Effector memory CD4-positive, alpha-beta T cell (primary cell): ENCODE measurements around the gene SLC4A8.
"Not testable (repeated sequence)": the region's sequence is repeated elsewhere in the genome, so short reads cannot be mapped to it uniquely, and the experiment has no call there.

Source experiments
- DNase-seq, 3 donors: peaks; one replicate each; pipeline ENCODE4 v3.0.0-alpha.2; 2020
- H3K27ac ChIP-seq: 2 replicates; pipeline ENCODE4 v1.7.0; 2013; ENCODE audit warnings: mild to moderate bottlenecking, low read length, moderate library complexity; ENCODE audit not compliant: insufficient read depth, poor library complexity, severe bottlenecking
- H3K27me3 ChIP-seq: replicated peaks from 2 replicates; pipeline ENCODE4 v1.7.0; 2013; ENCODE audit warnings: mild to moderate bottlenecking, low read length; ENCODE audit not compliant: insufficient read depth, control insufficient read depth, poor library complexity, severe bottlenecking
- H3K36me3 ChIP-seq: 2 replicates; pipeline ENCODE4 v1.7.0; 2013; ENCODE audit warnings: mild to moderate bottlenecking, low read length, moderate library complexity; ENCODE audit not compliant: control insufficient read depth, insufficient read depth
- H3K4me1 ChIP-seq: 2 replicates; pipeline ENCODE4 v1.7.0; 2013; ENCODE audit warnings: low read length, mild to moderate bottlenecking; ENCODE audit not compliant: control insufficient read depth, insufficient read depth, poor library complexity, severe bottlenecking
- H3K4me3 ChIP-seq: 2 replicates; pipeline ENCODE4 v1.7.0; 2013; ENCODE audit warnings: low read length, low read depth, mild to moderate bottlenecking; ENCODE audit not compliant: insufficient read depth, poor library complexity, severe bottlenecking
- H3K9me3 ChIP-seq: 2 replicates; pipeline ENCODE4 v1.7.0; 2013; ENCODE audit warnings: mild to moderate bottlenecking, low read length, moderate library complexity; ENCODE audit not compliant: control insufficient read depth

Gene SLC4A8

DNA sequence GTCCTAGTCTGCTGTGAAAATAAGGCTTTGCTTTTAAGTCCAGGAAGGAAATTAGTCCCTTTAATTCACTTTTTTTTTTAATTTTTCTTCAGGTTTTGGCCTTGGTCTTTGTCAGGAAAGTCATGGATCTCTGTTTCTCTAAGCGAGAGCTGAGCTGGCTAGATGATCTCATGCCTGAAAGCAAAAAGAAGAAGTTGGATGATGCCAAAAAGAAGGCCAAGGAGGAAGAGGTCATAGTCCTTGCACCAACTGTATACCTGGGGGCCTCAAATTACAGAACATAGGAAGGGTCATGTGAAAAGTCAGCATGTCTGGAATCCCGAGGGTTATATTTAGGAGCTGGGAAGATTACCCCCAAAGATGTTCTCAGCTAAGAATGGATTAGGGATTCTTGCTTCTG lies 72.3 kb downstream of the SLC4A8 start:
- DNase-seq, result no peak
- H3K27ac ChIP-seq, result no peak overlapping the region

DNA sequence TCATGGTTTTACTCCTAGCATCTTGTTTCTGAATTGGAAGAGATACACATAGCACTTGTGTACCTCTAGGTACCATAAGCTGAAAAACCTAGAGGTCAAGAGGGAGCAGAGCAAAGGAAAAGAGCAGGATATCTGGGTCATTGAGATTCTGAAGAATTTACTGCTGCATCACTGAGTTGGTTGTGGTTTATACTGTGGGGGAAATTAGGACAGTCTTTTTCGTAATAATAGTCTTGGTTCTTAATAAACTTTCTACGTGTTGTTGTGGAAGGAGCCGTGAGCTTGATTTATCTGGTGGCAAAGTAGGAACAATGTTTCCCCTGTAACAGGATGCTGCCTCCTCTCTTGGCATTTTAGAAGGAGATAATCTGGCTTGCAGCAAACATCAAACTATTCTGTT lies 80.2 kb downstream of the SLC4A8 start:
- DNase-seq, result no peak
- no peaks in the 10 kb centered on the region for H3K9me3 ChIP-seq
- H3K4me1 ChIP-seq, result no peaks in the 10 kb centered on the region
- no peaks in the 10 kb centered on the region for H3K27me3 ChIP-seq
- H3K27ac ChIP-seq, result no peak overlapping the region
- H3K4me3 ChIP-seq, result no peak overlapping the region
- H3K36me3 ChIP-seq, result no peaks in the 10 kb centered on the region

More for the DNA sequence above, 72.3 kb downstream of the SLC4A8 start:
- no peaks in the 10 kb centered on the region for H3K9me3 ChIP-seq
- H3K27me3 ChIP-seq, result no peaks in the 10 kb centered on the region
- no peaks in the 10 kb centered on the region for H3K4me1 ChIP-seq
- no peak overlapping the region for H3K4me3 ChIP-seq
- no peaks in the 10 kb centered on the region for H3K36me3 ChIP-seq

- Histone ChIP-seq H3K36me3 (no peaks in the 10 kb centered on the region), H3K9me3 (no peaks in the 10 kb centered on the region), H3K27ac (no peak overlapping the region), H3K27me3 (no peaks in the 10 kb centered on the region), H3K4me3 (no peak overlapping the region), H3K4me1 (no peaks in the 10 kb centered on the region)
- no peak for DNase-seq
These were observed 80.9 kb downstream of the SLC4A8 start for GRCh38 chr12:51505360-51506105.

GRCh38 chr12:51507178-51507577 lies 82.5 kb downstream of the SLC4A8 start:
- Histone ChIP-seq H3K36me3 (no peaks in the 10 kb centered on the region), H3K27me3 (no peaks in the 10 kb centered on the region), H3K4me1 (no peaks in the 10 kb centered on the region), H3K4me3 (no peak overlapping the region), H3K9me3 (no peaks in the 10 kb centered on the region), H3K27ac (no peak overlapping the region)
- no peak for DNase-seq

GRCh38 chr12:51508285-51508684 lies 83.7 kb downstream of the SLC4A8 start:
- Histone ChIP-seq H3K36me3 (no peaks in the 10 kb centered on the region), H3K4me3 (no peak overlapping the region), H3K27ac (no peak overlapping the region), H3K9me3 (no peaks in the 10 kb centered on the region), H3K4me1 (no peaks in the 10 kb centered on the region), H3K27me3 (no peaks in the 10 kb centered on the region)
- no peak for DNase-seq

- no peak for DNase-seq
- H3K27ac ChIP-seq, result no peak overlapping the region
These were observed 87.1 kb downstream of the SLC4A8 start for GRCh38 chr12:51511546-51512260.

GRCh38 chr12:51512438-51512837 lies 87.8 kb downstream of the SLC4A8 start:
- Histone ChIP-seq H3K27ac (no peak overlapping the region), H3K27me3 (no peaks in the 10 kb centered on the region), H3K4me1 (no peaks in the 10 kb centered on the region), H3K36me3 (no peaks in the 10 kb centered on the region), H3K9me3 (no peaks in the 10 kb centered on the region), H3K4me3 (no peak overlapping the region)
- DNase-seq, result no peak

More at GRCh38 chr12:51511546-51512260, 87.1 kb downstream of the SLC4A8 start:
- no peaks in the 10 kb centered on the region for H3K27me3 ChIP-seq
- H3K4me3 ChIP-seq, result no peak overlapping the region
- H3K36me3 ChIP-seq, result no peaks in the 10 kb centered on the region
- H3K4me1 ChIP-seq, result no peaks in the 10 kb centered on the region
- no peaks in the 10 kb centered on the region for H3K9me3 ChIP-seq

GRCh38 chr12:51515037-51515436 lies 90.4 kb downstream of the SLC4A8 start:
- H3K36me3 ChIP-seq, H3K4me1 ChIP-seq, DNase-seq, H3K4me3 ChIP-seq, H3K27me3 ChIP-seq, H3K27ac ChIP-seq, H3K9me3 ChIP-seq: not testable (repeated sequence)

DNA sequence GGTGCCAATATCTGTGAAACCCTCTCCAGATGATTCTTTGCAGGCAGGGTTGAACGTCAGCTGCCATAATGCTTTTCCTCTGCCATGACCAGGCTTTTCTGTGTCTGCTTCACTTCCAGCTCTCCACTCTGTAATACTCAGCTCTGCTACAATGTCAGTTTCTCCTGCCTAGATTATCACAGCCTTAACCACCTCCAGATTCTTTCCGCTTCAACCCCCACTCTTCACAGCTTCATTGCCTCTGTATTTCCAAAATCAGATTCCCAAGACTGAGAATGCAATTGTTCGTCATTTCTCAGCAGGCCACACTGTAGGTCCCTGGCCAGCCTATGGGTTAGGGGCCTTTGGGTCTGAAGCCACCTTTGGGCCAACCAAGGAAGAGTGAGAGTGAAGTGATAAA lies 92.7 kb downstream of the SLC4A8 start:
- Histone ChIP-seq H3K9me3 (no peaks in the 10 kb centered on the region), H3K27ac (no peak overlapping the region)

GRCh38 chr12:51517800-51518199 lies 93.2 kb downstream of the SLC4A8 start:
- Histone ChIP-seq H3K4me3 (no peak overlapping the region), H3K4me1 (no peaks in the 10 kb centered on the region), H3K9me3 (no peaks in the 10 kb centered on the region), H3K27ac (no peak overlapping the region), H3K27me3 (no peaks in the 10 kb centered on the region), H3K36me3 (no peaks in the 10 kb centered on the region)
- DNase-seq, result no peak

More for the DNA sequence above, 92.7 kb downstream of the SLC4A8 start:
- DNase-seq, result no peak
- Histone ChIP-seq H3K4me3 (no peak overlapping the region), H3K4me1 (no peaks in the 10 kb centered on the region), H3K27me3 (no peaks in the 10 kb centered on the region), H3K36me3 (no peaks in the 10 kb centered on the region)
